H9 (cell line): Measurements from ENCODE around the gene TP53TG3D. TPM values are rescaled to one million over a fixed set of nuclear protein-coding genes. Genes with fewer than 3 reads are reported as not detected.
"Not testable (repeated sequence)": the region's sequence is repeated elsewhere in the genome, so short reads cannot be mapped to it uniquely, and the experiment has no call there.

Experiments
- DNase-seq: peaks from one replicate; pipeline ENCODE4 v3.0.0-alpha.2; 2017
- H2AFZ ChIP-seq: one replicate; pipeline ENCODE4 v1.6.1; 2013; ENCODE audit warnings: mild to moderate bottlenecking, low read length, control low read depth, moderate library complexity
- H2AK5ac ChIP-seq: 2 replicates; pipeline ENCODE4 v1.6.1; 2013; ENCODE audit warnings: low read length, control low read depth, mixed read lengths; ENCODE audit not compliant: insufficient read length
- H2BK120ac ChIP-seq: one replicate; pipeline ENCODE4 v1.6.1; 2013; ENCODE audit warnings: low read depth, mild to moderate bottlenecking, low read length, control low read depth, inconsistent platforms; ENCODE audit not compliant: poor library complexity, severe bottlenecking
- H2BK12ac ChIP-seq: 2 replicates; pipeline ENCODE4 v1.6.1; 2013; ENCODE audit warnings: low read length, control low read depth, mixed read lengths, low read depth; ENCODE audit not compliant: insufficient read length
- H2BK15ac ChIP-seq: 2 replicates; pipeline ENCODE4 v1.6.1; 2013; ENCODE audit warnings: low read depth, low read length, control low read depth
- H2BK20ac ChIP-seq: one replicate; pipeline ENCODE4 v1.6.1; 2013; ENCODE audit warnings: low read depth, mild to moderate bottlenecking, low read length, control low read depth, inconsistent platforms; ENCODE audit not compliant: poor library complexity, severe bottlenecking
- H2BK5ac ChIP-seq: 2 replicates; pipeline ENCODE4 v1.6.1; 2013; ENCODE audit warnings: low read length, control low read depth, mixed read lengths; ENCODE audit not compliant: insufficient read length
- H3K14ac ChIP-seq: 2 replicates; pipeline ENCODE4 v1.6.1; 2013; ENCODE audit warnings: low read length, control low read depth; ENCODE audit not compliant: insufficient read depth
- H3K18ac ChIP-seq: 2 replicates; pipeline ENCODE4 v1.6.1; 2013; ENCODE audit warnings: low read depth, mild to moderate bottlenecking, mixed read lengths, low read length, control low read depth; ENCODE audit not compliant: insufficient read length
- H3K23ac ChIP-seq: 2 replicates; pipeline ENCODE4 v1.6.1; 2013; ENCODE audit warnings: low read length, control low read depth, mixed read lengths, low read depth; ENCODE audit not compliant: insufficient read length
- H3K23me2 ChIP-seq: 2 replicates; pipeline ENCODE4 v1.6.1; 2013; ENCODE audit warnings: low read depth, mild to moderate bottlenecking, mixed read lengths, low read length, control low read depth; ENCODE audit not compliant: insufficient read length, poor library complexity, severe bottlenecking
- H3K27ac ChIP-seq: 2 replicates; pipeline ENCODE4 v1.5.1; 2013; ENCODE audit warnings: low read length, control low read depth, mixed read lengths, low read depth; ENCODE audit not compliant: insufficient read length
- H3K27me3 ChIP-seq: 2 replicates; pipeline ENCODE4 v1.6.1; 2013; ENCODE audit warnings: low read length, control low read depth, inconsistent platforms; ENCODE audit not compliant: insufficient read depth
- H3K4ac ChIP-seq: 2 replicates; pipeline ENCODE4 v1.6.1; 2013; ENCODE audit warnings: low read depth, mild to moderate bottlenecking, control low read depth, inconsistent platforms, low read length, moderate library complexity
- H3K4me1 ChIP-seq: 2 replicates; pipeline ENCODE4 v1.6.1; 2013; ENCODE audit warnings: low read length, control low read depth, inconsistent platforms; ENCODE audit not compliant: insufficient read depth
- H3K4me2 ChIP-seq: 2 replicates; pipeline ENCODE4 v1.6.1; 2013; ENCODE audit warnings: low read length, control low read depth, mixed read lengths; ENCODE audit not compliant: insufficient read length, insufficient read depth
- H3K56ac ChIP-seq: 2 replicates; pipeline ENCODE4 v1.6.1; 2013; ENCODE audit warnings: low read depth, mild to moderate bottlenecking, mixed read lengths, low read length, control low read depth; ENCODE audit not compliant: insufficient read length
- H3K79me1 ChIP-seq: 2 replicates; pipeline ENCODE4 v1.6.1; 2013; ENCODE audit warnings: low read depth, mild to moderate bottlenecking, moderate library complexity, low read length, control low read depth, inconsistent platforms; ENCODE audit not compliant: insufficient read depth, poor library complexity, severe bottlenecking
- H3K79me2 ChIP-seq: 2 replicates; pipeline ENCODE4 v1.6.1; 2013; ENCODE audit warnings: low read length, control low read depth, inconsistent platforms; ENCODE audit not compliant: insufficient read depth
- H3K9ac ChIP-seq: 2 replicates; pipeline ENCODE4 v1.6.1; 2013; ENCODE audit warnings: low read length, control low read depth, mixed read lengths; ENCODE audit not compliant: insufficient read length; ENCODE audit errors: extremely low read depth
- H3K9me3 ChIP-seq: one replicate; pipeline ENCODE4 v1.6.1; 2013; ENCODE audit warnings: low read depth, low read length, inconsistent platforms; ENCODE audit not compliant: control insufficient read depth
- H3T11ph ChIP-seq: one replicate; pipeline ENCODE4 v1.6.1; 2013; ENCODE audit warnings: mild to moderate bottlenecking, low read length, control low read depth, inconsistent platforms
- H4K20me1 ChIP-seq: one replicate; pipeline ENCODE4 v1.6.1; 2013; ENCODE audit not compliant: control insufficient read depth, insufficient read length, insufficient read depth
- H4K5ac ChIP-seq: 2 replicates; pipeline ENCODE4 v1.6.1; 2013; ENCODE audit warnings: low read depth, mild to moderate bottlenecking, mixed read lengths, low read length, control low read depth; ENCODE audit not compliant: insufficient read length
- H4K8ac ChIP-seq: replicated peaks from 2 replicates; pipeline ENCODE4 v1.6.1; 2013; ENCODE audit warnings: low read length, control low read depth, mixed read lengths, low read depth; ENCODE audit not compliant: insufficient read length
- H4K91ac ChIP-seq: 2 replicates; pipeline ENCODE4 v1.6.1; 2013; ENCODE audit warnings: low read depth, mild to moderate bottlenecking, moderate library complexity, mixed read lengths, low read length, control low read depth; ENCODE audit not compliant: insufficient read length
- H3K27ac Mint-ChIP-seq, 3 experiments: 2 replicates in 2 of 3; 3 replicates in 1 of 3; pipeline ENCODE4 v1.8.0; 2020 to 2021; ENCODE audit warnings: mixed read lengths in 3 of 3, mild to moderate bottlenecking in 1 of 3, moderate library complexity in 1 of 3
- H3K27me3 Mint-ChIP-seq: 2 replicates; pipeline ENCODE4 v1.8.0; 2021; ENCODE audit warnings: low read depth, mild to moderate bottlenecking, moderate library complexity, mixed read lengths
- H3K36me3 Mint-ChIP-seq, 3 experiments: 2 replicates in 2 of 3; 3 replicates in 1 of 3; pipeline ENCODE4 v1.8.0; 2020 to 2021; ENCODE audit warnings: low read depth in 3 of 3, mixed read lengths in 3 of 3; ENCODE audit not compliant: insufficient read depth in 1 of 3
- H3K4me1 Mint-ChIP-seq, 2 experiments: 2 replicates each; pipeline ENCODE4 v1.8.0; 2020; ENCODE audit warnings: mixed read lengths in 2 of 2
- H3K4me3 Mint-ChIP-seq, 2 experiments: 2 replicates in 1 of 2; 3 replicates in 1 of 2; pipeline ENCODE4 v1.8.0; 2020 to 2021; ENCODE audit warnings: mild to moderate bottlenecking in 2 of 2, mixed read lengths in 2 of 2, moderate library complexity in 1 of 2
- H3K9me3 Mint-ChIP-seq, 2 experiments: 2 replicates in 1 of 2; 3 replicates in 1 of 2; pipeline ENCODE4 v1.8.0; 2020; ENCODE audit warnings: mild to moderate bottlenecking in 2 of 2, mixed read lengths in 2 of 2, moderate library complexity in 1 of 2
- WGBS: extraction: QIAGEN DNeasy Blood & Tissue Kit; methylation state at CpG from one replicate; pipeline ENCODE4 v1.1.7; 2013; ENCODE audit warnings: missing lambda C conversion rate, low lambda C conversion rate, mixed read lengths; ENCODE audit not compliant: insufficient read length; ENCODE audit errors: extremely low coverage; 5-methylcytosine and 5-hydroxymethylcytosine counted together
- total RNA-seq: library from RNA; stranded (reverse); gene quantifications from 2 replicates; pipeline ENCODE4 v1.2.1, GENCODE V29; 2021

TP53TG3D gene
- total RNA-seq, 1 experiment from 2014 or later = not detected

- not testable (repeated sequence) for H3K56ac ChIP-seq, DNase-seq, H3K9ac ChIP-seq, H2BK20ac ChIP-seq, H3K27ac Mint-ChIP-seq, H2BK120ac ChIP-seq, H3K4me1 Mint-ChIP-seq, H3T11ph ChIP-seq, H4K20me1 ChIP-seq, H3K23me2 ChIP-seq, H3K4me1 ChIP-seq, H3K9me3 ChIP-seq, H2AFZ ChIP-seq, H3K27me3 Mint-ChIP-seq, H3K4ac ChIP-seq, H2BK5ac ChIP-seq, H3K4me3 Mint-ChIP-seq, H4K91ac ChIP-seq, H3K9me3 Mint-ChIP-seq, H3K27me3 ChIP-seq, H3K23ac ChIP-seq, H3K18ac ChIP-seq, H3K36me3 Mint-ChIP-seq, H3K14ac ChIP-seq, H3K79me1 ChIP-seq, H3K79me2 ChIP-seq, H2BK15ac ChIP-seq, H3K4me2 ChIP-seq, H2BK12ac ChIP-seq, H3K27ac ChIP-seq, H2AK5ac ChIP-seq, H4K8ac ChIP-seq, H4K5ac ChIP-seq
- 100% methylated on average over 1 of the region's 1 CpG for WGBS
Observed at GRCh38 chr16:32281910-32282309, 28.8 kb downstream of the TP53TG3D start.

GRCh38 chr16:32283024-32283423 is 29.9 kb downstream of the TP53TG3D start:
- H3K18ac ChIP-seq, H2AK5ac ChIP-seq, H2BK120ac ChIP-seq, H4K8ac ChIP-seq, H3K14ac ChIP-seq, H3K27me3 Mint-ChIP-seq, H3K4me1 Mint-ChIP-seq, H3K23ac ChIP-seq, H3K23me2 ChIP-seq, H3K9ac ChIP-seq, H3K9me3 ChIP-seq, H3K79me1 ChIP-seq, H3K4me3 Mint-ChIP-seq, H2BK20ac ChIP-seq, H3K36me3 Mint-ChIP-seq, H3K4ac ChIP-seq, H4K5ac ChIP-seq, H3T11ph ChIP-seq, H3K27ac Mint-ChIP-seq, DNase-seq, H2BK12ac ChIP-seq, H3K27ac ChIP-seq, H4K91ac ChIP-seq, H2AFZ ChIP-seq, H3K79me2 ChIP-seq, H4K20me1 ChIP-seq, H3K27me3 ChIP-seq, H3K4me2 ChIP-seq, H2BK15ac ChIP-seq, H3K4me1 ChIP-seq, H3K56ac ChIP-seq, H2BK5ac ChIP-seq: not testable (repeated sequence)
- peaks cover 4 to 12% of the 10 kb centered on the region in 2 experiments for H3K9me3 Mint-ChIP-seq
